OCI-LY1 (cell line): ENCODE results near the gene MTNR1A.

Experiments used
- H2AFZ ChIP-seq: fragments of 200-600 bp; sonication (generic), shearing (Covaris generic); 2 replicates; pipeline ENCODE4 v1.6.0; 2014; ENCODE audit warnings: antibody characterized with exemption, mild to moderate bottlenecking, low read length
- H3F3A ChIP-seq: fragments of 200-600 bp; sonication (generic), shearing (Covaris generic); 2 replicates; pipeline ENCODE4 v1.6.0; 2014; ENCODE audit warnings: mild to moderate bottlenecking, antibody characterized with exemption, low read length, moderate library complexity; ENCODE audit not compliant: insufficient read depth
- H3K27ac ChIP-seq: fragments of 200-600 bp; sonication (generic); 2 replicates; pipeline ENCODE4 v1.5.1; 2014; ENCODE audit warnings: low read length, mixed run types, mild to moderate bottlenecking, low read depth; ENCODE audit not compliant: poor library complexity, severe bottlenecking
- H3K27me3 ChIP-seq: fragments of 200-600 bp; sonication (generic); 2 replicates; pipeline ENCODE4 v1.6.0; 2014; ENCODE audit warnings: antibody characterized with exemption, mild to moderate bottlenecking, low read length, moderate library complexity; ENCODE audit not compliant: insufficient read depth
- H3K36me3 ChIP-seq: fragments of 200-600 bp; sonication (generic); 2 replicates; pipeline ENCODE4 v1.6.1; 2014; ENCODE audit warnings: mild to moderate bottlenecking, antibody characterized with exemption, low read length, moderate library complexity, mixed read lengths; ENCODE audit not compliant: insufficient read depth
- H3K4me1 ChIP-seq: fragments of 200-600 bp; sonication (generic); 2 replicates; pipeline ENCODE4 v1.5.1; 2014; ENCODE audit warnings: mild to moderate bottlenecking, low read length, moderate library complexity; ENCODE audit not compliant: insufficient read depth, severe bottlenecking
- H3K4me2 ChIP-seq: fragments of 200-600 bp; sonication (generic), shearing (Covaris generic); 2 replicates; pipeline ENCODE4 v1.6.1; 2014; ENCODE audit warnings: low read length
- H3K4me3 ChIP-seq: fragments of 200-600 bp; sonication (generic); 2 replicates; pipeline ENCODE4 v1.5.1; 2014; ENCODE audit warnings: low read length, low read depth, mild to moderate bottlenecking, mixed read lengths; ENCODE audit not compliant: poor library complexity, severe bottlenecking
- H3K79me2 ChIP-seq: fragments of 200-600 bp; shearing (Covaris generic); 2 replicates; pipeline ENCODE4 v1.6.1; 2016; ENCODE audit warnings: mixed run types, low read length, mixed read lengths; ENCODE audit not compliant: insufficient read depth
- H3K9ac ChIP-seq: fragments of 200-600 bp; sonication (generic), shearing (Covaris generic); 2 replicates; pipeline ENCODE4 v1.6.1; 2014; ENCODE audit warnings: mild to moderate bottlenecking, low read length, mixed read lengths
- H3K9me2 ChIP-seq: fragments of 200-600 bp; sonication (generic), shearing (Covaris generic); 2 replicates; pipeline ENCODE4 v1.6.1; 2014; ENCODE audit warnings: low read depth, mild to moderate bottlenecking, low read length, mixed read lengths
- H3K9me3 ChIP-seq: fragments of 200-600 bp; shearing (Covaris generic); 2 replicates; pipeline ENCODE4 v1.6.1; 2014; ENCODE audit warnings: low read length, mixed read lengths
- H4K20me1 ChIP-seq: fragments of 200-600 bp; sonication (generic), shearing (Covaris generic); 2 replicates; pipeline ENCODE4 v1.6.0; 2016; ENCODE audit warnings: mild to moderate bottlenecking, low read length; ENCODE audit not compliant: insufficient read depth
- CTCF ChIP-seq: fragments of 200-600 bp; sonication (generic), shearing (Covaris generic); IDR thresholded peaks from 2 replicates; pipeline ENCODE4 v1.5.1; 2017; ENCODE audit warnings: mild to moderate bottlenecking, antibody characterized with exemption, low read length, moderate library complexity, mixed read lengths
- EZH2 ChIP-seq: fragments of 200-600 bp; sonication (generic), shearing (Covaris generic); IDR thresholded peaks from 2 replicates; pipeline ENCODE4 v1.8.0; 2017; ENCODE audit warnings: borderline replicate concordance, mixed run types, mild to moderate bottlenecking, antibody characterized with exemption, low read length, moderate library complexity, mixed read lengths

The MTNR1A gene

GRCh38 chr4:186566068-186566467 lies 10.7 kb upstream of the MTNR1A start:
- Histone ChIP-seq H3K4me2 (no peak overlapping the region), H3K27ac (no peak overlapping the region), H2AFZ (no peak overlapping the region), H3K79me2 (no peaks in the 10 kb centered on the region), H4K20me1 (no peaks in the 10 kb centered on the region), H3K36me3 (no peaks in the 10 kb centered on the region), H3F3A (no peaks in the 10 kb centered on the region), H3K4me3 (no peak overlapping the region), H3K9ac (no peak overlapping the region), H3K4me1 (peaks cover 4% of the 10 kb centered on the region), H3K9me2 (no peaks in the 10 kb centered on the region), H3K27me3 (no peaks in the 10 kb centered on the region; the same call in 1 of the 2 replicates), H3K9me3 (no peaks in the 10 kb centered on the region)
- TF ChIP-seq EZH2, result no peak
- TF ChIP-seq CTCF, result no peak

- Histone ChIP-seq H3K9me3 (no peaks in the 10 kb centered on the region; the same call in 1 of the 2 replicates), H3K9me2 (no peaks in the 10 kb centered on the region), H3K36me3 (no peaks in the 10 kb centered on the region; the same call in 1 of the 2 replicates), H3K4me2 (no peak overlapping the region), H3K27ac (no peak overlapping the region), H4K20me1 (no peaks in the 10 kb centered on the region), H3K4me3 (no peak overlapping the region), H3K9ac (no peak overlapping the region), H3K27me3 (no peaks in the 10 kb centered on the region), H2AFZ (no peak overlapping the region), H3F3A (no peaks in the 10 kb centered on the region), H3K4me1 (no peaks in the 10 kb centered on the region), H3K79me2 (no peaks in the 10 kb centered on the region)
- TF ChIP-seq CTCF (no peak), EZH2 (no peak)
Measured at GRCh38 chr4:186563761-186564160, 8.4 kb upstream of the MTNR1A start.

GRCh38 chr4:186561748-186562147 lies 6.4 kb upstream of the MTNR1A start:
- Histone ChIP-seq H3K9me3 (no peaks in the 10 kb centered on the region; the same call in 1 of the 2 replicates), H3K4me1 (no peaks in the 10 kb centered on the region), H3K4me3 (no peak overlapping the region), H3K9me2 (no peaks in the 10 kb centered on the region), H3K27me3 (no peaks in the 10 kb centered on the region), H2AFZ (no peak overlapping the region), H3F3A (no peaks in the 10 kb centered on the region), H3K27ac (no peak overlapping the region), H3K79me2 (no peaks in the 10 kb centered on the region), H4K20me1 (no peaks in the 10 kb centered on the region), H3K9ac (no peak overlapping the region), H3K4me2 (no peak overlapping the region), H3K36me3 (no peaks in the 10 kb centered on the region; the same call in 1 of the 2 replicates)
- no peak for TF ChIP-seq CTCF
- TF ChIP-seq EZH2, result no peak
